ENCODE results near the gene NSMCE1.

DNA sequence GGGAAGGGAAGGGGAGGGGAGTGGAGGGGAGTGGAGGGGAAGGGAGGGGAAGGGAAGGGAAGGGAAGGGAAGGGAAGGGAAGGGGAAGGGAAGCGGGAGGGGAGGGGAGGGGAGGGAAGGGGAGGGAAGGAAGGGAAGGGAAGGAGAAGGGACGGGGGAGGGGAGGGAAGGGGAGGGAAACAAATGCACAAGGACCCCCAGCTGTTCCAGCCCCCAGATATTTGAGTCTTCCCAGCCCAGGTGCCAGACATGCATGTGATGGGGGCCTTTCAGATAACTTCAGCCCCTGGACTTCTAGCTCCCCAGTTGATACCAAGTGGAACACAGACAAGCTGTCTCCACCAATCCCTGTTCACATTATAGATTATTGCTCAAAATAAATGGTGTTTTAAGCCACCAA lies 79.9 kb downstream of the NSMCE1 start:
- TF ChIP-seq, protein P1, sequence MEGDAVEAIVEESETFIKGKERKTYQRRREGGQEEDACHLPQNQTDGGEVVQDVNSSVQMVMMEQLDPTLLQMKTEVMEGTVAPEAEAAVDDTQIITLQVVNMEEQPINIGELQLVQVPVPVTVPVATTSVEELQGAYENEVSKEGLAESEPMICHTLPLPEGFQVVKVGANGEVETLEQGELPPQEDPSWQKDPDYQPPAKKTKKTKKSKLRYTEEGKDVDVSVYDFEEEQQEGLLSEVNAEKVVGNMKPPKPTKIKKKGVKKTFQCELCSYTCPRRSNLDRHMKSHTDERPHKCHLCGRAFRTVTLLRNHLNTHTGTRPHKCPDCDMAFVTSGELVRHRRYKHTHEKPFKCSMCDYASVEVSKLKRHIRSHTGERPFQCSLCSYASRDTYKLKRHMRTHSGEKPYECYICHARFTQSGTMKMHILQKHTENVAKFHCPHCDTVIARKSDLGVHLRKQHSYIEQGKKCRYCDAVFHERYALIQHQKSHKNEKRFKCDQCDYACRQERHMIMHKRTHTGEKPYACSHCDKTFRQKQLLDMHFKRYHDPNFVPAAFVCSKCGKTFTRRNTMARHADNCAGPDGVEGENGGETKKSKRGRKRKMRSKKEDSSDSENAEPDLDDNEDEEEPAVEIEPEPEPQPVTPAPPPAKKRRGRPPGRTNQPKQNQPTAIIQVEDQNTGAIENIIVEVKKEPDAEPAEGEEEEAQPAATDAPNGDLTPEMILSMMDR (IDR thresholded peaks at IDR 0.05), result no peak
- TF ChIP-seq POLR2A (IDR thresholded peaks at IDR 0.05), result no peak

Data from esophagus squamous epithelium (tissue), 4 donors.